HG03060 (cell line): ENCODE results near the gene ZNF579.

Source experiments
- ATAC-seq: cut with Tn5 transposase; IDR thresholded peaks from one replicate; pipeline ENCODE4 v1.9.1; 2021; ENCODE audit warnings: low read depth, moderate number of reproducible peaks; ENCODE audit not compliant: unreplicated experiment

ZNF579 gene, protein sequence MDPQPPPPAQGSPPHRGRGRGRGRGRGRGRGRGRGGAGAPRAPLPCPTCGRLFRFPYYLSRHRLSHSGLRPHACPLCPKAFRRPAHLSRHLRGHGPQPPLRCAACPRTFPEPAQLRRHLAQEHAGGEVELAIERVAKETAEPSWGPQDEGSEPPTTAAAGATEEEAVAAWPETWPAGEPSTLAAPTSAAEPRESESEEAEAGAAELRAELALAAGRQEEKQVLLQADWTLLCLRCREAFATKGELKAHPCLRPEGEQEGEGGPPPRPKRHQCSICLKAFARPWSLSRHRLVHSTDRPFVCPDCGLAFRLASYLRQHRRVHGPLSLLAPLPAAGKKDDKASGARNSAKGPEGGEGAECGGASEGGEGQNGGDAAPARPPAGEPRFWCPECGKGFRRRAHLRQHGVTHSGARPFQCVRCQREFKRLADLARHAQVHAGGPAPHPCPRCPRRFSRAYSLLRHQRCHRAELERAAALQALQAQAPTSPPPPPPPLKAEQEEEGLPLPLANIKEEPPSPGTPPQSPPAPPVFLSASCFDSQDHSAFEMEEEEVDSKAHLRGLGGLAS

DNA sequence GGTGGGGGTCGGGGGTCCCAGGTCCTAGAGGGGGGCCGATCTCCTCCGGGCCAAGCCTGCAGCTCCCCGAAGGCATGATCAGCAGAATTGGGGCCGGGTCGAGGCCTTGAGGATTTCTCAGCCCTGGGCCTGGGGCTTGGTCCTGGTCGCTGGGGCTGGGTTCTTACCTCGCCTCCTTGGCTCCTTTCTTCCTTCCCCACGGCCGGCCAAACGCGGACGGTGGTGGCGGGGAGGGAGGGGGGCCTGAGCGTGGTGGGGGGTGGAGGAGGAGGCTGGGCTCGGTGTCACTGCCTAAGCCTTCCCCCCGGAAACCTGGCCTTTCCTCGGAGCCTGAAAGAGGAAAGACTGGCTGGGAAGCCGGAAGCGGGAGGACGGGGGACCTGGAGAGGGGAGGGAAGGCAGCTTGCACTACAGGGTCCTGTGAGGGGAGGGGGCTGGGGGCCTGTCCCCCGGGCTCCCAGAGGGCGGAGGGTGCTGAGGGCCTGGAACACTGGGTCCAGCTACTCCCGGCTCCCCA, at the start of gene ZNF579:
TSS of gene ZNF579 (minus strand) at position 221 of the 517 bp plus-strand sequence. CDS start 1,209 bp downstream, outside the sequence.
- no peak for ATAC-seq

DNA sequence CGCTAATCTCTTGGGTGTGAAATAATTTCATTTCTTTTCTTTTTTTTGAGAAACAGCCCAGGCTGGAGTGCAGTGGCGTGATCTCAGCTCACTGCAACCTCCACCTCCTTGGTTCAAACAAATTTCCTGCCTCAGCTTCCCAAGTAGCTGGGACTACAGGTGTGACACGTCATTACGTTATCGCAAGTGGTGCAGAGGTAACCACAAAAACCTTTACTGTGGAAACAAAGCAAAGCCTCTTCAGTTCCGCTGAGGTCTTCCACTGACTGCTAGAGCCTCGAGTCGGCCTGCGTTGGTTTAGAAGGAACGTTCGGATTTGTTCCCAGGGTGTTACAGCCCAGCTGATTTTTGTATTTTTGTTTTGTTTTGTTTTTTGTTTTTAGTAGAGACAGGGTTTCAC, 45.7 kb upstream of the ZNF579 start:
- ATAC-seq = no peak

DNA sequence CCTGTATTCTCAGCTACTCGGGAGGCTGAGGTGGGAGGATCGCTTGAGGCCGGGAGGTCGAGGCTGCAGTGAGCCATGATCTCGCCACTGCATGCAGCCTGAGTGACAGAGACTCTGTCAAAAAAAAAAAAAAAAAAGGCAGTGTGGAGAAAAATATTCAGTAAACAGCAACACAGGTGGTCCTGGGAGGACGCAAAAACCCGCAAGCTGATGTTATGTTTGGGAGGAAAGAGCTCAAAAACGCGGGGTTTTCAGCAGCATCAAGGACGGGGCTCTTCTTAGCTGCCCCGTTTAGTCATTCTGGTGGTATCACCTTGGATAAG, 44.3 kb upstream of the ZNF579 start:
- no peak for ATAC-seq

DNA sequence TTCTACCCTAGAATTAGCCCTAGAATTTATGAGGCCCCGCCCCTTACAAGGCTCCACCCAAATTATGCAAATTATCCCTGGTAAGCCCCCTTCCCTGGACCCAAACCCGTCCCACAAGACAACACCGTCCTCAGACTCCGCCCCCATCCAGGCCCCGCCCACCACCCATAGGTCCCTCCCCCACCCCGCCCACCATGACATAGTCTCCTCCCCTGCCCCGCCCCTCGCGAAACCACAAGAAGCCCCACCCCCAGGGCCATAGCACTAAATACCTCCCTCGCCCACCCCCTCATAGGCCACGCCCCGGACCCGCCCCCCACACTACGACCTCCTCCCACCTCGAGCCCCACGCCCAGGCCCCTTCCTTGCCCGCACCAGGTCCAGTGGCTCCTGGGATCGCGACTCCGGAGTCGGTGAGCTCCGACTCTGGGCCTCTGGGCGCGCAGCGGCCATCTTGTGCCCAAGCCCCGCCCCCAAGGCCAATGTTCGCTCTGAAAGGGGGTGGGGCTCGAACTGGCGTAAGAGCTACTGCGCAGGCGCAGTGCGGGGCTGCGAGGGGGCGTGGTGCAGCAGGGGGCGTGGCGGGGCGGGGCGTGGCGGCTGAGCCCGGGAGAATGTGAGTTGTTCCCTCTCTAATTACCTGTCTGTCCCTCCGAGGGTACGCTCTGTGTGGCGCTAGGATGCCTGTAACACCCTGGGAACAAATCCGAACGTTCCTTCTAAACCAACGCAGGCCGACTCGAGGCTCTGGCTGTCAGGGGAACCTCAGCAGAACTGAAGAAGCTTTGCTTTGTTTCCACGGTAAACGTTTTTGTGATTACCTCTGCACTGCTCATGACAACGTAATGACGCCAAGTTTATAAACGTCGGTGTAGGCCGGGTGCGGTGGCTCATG, 43.7 kb upstream of the ZNF579 start, which contains the start of gene ZNF784:
TSS of gene ZNF784 (minus strand) at position 458 of the 895 bp plus-strand sequence. CDS start at position 453, 5 bp downstream.
- no peak for ATAC-seq

DNA sequence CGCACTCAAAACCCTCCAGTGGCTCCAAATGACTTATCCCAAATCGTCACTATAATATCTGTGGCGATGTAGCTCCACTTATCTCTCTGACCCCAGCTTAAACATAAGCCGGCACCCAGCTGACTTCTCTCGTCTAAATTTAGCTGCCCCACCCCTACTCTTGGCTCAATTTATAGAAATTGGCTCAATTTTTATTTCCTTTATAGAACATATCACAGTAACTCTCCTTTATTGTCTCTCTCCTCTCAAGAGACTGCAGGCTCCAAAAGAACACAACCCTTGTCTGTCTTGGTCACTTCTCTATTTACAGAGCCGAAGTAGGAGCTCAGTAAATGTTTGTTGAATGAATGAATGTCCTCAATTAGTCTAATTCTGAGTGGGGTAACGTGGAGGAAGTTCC, 42.9 kb upstream of the ZNF579 start:
- no peak for ATAC-seq

DNA sequence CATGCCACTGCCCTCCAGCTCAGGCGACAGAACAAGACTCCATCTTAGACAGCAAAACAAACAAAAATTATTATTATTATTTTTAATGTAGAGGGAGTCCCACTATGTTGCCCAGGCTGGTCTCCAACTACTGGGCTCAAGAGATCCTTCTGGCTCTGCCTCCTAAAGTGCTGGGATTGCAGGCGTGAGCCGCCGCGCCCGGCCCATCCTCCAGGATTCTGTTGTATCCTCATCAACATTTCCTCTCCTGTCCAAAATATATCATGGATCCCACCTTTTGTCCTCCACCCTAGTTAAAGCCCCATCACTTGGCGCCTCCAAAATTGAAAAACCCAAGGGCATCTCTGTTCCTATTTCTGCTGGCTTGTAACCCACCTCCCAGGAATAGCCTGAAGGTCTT, 42.5 kb upstream of the ZNF579 start:
- no peak for ATAC-seq

DNA sequence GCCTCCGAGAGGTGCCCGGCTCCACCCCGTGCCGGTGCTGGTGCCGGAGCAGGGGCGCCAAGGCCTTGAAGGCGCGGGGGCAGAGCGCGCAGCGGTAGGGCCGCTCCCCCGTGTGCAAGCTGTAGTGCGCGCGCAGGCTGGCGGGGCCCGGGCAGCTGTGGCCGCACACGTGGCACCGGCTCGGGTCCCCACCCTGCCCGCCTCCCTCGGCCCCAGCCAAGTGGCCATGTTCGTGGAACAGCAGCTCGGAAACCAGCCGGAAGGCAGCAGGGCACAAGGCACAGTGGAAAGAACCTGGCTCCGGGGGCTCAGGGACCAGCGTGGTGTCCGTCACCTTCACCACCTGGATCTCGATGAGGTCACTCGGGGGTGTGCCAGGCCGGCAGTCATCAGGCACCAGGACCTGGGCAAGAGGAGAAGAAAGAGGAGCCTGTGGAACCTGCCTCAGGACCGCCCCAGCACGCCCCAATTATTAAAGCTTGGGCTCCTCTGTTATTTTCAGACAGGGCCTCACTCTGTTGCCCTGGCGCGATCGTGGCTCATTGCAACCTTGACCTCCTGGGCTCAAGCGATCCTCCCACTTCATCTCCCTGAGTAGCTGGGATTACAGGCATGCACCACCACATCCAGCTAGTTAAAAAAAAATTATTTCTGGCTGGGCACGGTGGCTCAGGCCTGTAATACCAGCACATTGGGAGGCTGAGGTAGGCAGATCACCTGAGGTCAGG, 41.8 kb upstream of the ZNF579 start:
- no peak for ATAC-seq

DNA sequence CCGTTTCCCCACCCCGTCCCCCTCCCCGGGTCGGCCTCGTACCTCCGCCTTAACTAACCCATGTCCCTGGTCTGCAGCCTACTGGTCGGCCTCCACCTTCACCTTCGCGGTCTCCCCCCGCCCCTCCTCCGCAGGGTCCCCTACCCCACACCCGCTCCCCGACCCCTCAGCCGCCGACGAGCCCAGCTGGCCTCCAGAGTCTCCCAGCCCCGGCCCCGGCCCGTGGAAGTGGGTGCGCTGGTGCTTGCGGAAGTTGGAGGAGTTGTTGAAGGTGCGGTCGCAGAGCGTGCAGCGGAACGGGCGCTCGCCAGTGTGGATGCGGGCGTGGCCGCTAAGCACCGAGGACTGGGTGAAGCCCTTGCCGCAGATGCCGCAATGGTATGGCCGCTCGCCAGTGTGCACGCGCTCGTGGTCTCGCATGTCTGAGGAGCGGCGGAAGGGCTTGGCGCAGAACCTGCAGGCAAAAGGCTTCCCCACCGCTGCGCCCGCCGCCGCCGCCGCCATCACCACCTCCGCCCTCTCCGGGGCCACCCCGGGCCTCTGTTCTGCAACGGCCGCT, 41.1 kb upstream of the ZNF579 start:
- ATAC-seq = no peak

DNA sequence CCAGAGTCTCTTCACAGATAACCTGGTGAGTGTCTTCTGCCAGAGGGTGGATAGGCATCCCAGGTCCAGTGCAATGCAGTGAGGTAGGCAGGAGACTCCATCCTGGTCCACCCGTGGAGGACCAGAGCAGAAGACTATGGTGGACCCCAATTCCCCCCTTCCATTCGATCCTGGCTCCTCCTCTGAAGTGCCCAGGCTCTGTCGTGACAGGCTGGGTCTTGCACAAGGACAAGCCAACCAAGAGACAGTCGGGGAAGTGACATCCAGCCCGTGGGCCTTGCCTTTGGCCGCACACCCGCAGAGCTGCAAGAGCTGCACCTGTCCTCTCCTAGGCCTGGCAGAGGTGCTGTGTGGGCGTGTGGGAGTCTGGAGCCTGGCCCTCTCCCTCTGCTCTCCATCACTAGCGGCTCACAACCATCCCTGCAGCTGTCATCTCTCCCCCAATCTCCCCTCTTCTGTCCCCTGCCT, 40.6 kb upstream of the ZNF579 start:
- ATAC-seq = no peak

DNA sequence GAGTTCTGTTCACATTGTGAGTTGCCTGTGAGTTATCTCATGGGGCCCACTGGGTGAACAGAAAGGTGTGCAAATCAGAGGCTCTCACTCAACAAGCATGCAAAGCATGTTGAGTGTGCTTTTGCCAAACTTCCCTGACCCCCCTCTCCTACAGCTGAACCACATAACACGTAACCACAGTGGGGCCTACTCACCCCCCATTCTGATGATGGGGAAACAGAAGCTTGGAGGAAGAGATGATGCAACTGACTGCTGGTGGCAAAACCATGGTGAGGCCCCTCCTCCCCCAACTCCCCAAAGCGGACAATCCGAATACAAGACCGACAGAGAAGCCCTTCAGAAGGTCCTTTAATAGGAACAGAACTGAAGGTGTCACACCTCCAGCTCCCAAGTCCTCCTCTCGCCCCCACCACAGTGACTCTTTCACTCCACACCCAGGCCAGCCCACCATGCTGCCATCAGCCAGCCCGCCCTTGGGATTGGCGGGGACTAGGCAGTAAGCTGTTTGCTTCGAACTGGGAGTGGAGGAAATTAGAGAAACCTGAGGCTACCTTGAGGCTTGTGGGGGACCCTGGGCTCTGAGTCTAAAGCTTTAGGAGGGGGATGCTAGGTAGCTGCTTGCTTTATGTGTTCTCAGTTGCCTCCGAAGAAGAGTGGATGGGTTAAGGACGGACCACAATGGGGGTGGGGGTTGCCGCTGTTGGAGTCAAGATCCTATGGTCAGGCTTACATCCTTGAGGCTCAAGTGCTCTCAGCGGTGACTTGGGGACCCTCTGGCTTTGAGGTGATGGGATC, 40.0 kb upstream of the ZNF579 start:
- no peak for ATAC-seq

DNA sequence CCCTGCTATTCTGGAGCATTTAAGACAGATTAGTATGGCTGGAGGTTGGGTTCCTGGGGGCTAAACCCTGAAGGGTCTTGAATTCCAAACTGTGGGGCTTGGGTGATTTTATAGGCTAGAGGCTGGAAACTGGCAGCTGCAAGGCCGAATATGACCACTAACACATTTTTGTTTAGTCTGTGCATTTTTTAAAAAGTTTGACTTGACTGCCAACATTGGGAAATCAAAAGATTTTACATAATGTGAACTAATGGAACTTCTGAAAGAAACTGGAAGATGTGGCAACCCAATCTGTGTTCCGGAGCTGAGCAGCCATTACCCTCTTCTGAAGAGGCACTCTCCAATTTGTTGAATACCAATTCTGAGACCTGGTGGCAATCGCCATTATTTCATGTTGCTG, 38.6 kb upstream of the ZNF579 start:
- no peak for ATAC-seq

DNA sequence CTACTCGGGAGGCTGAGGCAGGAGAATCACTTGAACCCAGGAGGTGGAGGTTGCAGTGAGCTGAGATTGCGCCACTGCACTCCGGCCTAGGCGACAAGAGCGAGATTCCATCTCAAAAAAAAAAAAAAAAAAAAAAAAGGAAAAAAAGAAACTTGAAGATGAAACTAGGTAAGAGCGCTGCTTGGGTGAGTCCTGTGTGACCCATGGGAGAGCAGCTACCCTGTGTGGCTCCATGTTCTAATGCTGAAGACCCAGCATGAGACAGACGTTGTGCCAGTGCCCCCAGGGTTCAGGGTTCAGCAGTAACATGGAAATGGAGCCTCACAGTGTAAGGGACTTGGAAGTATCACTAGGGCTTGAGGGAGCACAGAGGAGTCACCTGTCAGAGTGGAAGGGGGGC, 37.8 kb upstream of the ZNF579 start:
- ATAC-seq = no peak

DNA sequence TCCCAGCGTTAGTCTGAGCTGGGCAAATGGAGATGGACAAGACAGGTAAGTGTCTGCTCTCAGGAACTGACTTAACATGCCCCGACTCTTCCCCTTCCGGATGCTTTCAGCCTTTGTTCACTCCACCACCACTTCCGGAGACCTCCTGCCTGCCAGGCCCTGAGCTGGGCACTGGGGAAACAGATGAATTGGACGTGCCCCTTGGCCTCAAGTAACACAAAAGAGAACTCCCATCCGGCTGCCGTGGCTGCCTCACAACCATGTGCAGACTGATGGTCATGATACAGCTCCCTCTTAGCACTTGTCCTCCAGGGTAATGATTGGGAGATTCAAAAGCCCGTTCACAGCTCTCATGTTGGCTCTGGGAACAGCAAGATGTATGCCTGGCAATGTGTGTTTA, 36.8 kb upstream of the ZNF579 start:
- no peak for ATAC-seq

DNA sequence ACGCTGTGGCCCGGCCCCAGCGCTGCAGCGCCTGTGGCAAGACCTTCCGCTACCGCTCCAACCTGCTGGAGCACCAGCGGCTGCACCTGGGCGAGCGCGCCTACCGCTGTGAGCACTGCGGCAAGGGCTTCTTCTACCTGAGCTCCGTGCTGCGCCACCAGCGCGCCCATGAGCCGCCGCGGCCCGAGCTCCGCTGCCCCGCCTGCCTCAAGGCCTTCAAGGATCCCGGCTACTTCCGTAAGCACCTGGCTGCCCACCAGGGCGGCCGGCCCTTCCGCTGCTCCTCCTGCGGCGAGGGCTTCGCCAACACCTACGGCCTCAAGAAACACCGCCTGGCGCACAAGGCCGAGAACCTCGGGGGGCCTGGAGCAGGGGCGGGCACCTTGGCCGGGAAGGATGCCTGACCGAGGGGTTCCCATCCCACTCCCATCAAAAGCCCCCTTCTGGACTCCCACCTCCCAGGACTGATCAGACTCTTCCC, 35.8 kb upstream of the ZNF579 start:
- no peak for ATAC-seq

DNA sequence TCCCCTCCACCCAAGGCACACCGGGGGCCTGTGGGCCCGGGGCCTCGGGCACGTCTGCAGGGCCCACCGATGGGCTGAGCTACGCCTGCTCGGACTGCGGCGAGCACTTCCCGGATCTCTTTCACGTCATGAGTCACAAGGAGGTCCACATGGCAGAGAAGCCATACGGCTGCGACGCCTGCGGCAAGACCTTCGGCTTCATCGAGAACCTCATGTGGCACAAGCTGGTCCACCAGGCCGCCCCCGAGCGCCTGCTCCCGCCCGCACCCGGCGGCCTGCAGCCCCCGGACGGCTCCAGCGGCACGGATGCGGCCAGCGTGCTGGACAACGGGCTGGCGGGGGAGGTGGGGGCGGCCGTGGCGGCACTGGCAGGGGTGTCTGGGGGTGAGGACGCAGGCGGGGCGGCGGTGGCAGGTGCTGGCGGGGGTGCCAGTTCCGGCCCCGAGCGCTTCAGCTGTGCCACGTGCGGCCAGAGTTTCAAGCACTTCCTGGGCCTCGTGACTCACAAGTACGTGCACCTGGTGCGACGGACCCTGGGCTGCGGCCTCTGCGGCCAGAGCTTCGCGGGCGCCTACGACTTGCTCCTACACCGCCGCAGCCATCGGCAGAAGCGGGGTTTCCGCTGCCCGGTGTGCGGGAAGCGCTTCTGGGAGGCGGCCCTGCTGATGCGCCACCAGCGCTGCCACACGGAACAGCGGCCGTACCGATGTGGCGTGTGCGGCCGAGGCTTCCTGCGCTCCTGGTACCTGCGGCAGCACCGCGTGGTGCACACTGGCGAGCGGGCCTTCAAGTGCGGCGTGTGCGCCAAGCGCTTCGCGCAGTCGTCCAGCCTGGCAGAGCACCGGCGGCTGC, 35.1 kb upstream of the ZNF579 start:
- ATAC-seq = no peak

DNA sequence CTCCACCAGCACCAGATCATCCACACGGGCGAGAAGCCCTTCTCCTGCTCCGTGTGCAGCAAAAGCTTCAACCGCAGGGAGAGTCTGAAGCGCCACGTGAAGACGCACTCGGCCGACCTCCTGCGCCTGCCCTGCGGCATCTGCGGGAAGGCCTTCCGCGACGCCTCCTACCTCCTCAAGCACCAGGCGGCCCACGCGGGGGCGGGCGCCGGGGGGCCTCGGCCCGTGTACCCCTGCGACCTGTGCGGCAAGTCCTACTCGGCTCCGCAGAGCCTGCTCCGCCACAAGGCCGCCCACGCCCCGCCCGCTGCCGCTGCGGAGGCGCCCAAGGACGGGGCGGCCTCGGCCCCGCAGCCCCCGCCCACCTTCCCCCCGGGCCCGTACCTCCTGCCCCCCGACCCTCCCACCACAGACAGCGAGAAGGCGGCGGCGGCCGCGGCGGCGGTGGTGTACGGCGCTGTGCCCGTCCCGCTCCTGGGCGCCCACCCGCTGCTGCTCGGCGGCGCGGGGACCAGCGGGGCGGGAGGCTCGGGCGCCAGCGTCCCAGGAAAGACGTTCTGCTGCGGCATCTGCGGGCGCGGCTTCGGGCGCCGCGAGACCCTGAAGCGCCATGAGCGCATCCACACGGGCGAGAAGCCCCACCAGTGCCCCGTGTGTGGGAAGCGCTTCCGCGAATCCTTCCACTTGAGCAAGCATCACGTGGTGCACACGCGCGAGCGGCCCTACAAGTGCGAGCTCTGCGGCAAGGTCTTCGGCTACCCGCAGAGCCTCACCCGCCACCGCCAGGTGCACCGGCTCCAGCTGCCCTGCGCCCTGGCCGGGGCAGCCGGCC, 34.3 kb upstream of the ZNF579 start:
- ATAC-seq = no peak
